NCI-H510A treated with DMSO at 0.1 percent for 48 hours (cell line): ENCODE results near the gene CADPS.

Source experiments
- DNase-seq: peaks from one replicate; lab custom pipeline; 2025; lab: John Stamatoyannopoulos, UW

CADPS gene

DNA sequence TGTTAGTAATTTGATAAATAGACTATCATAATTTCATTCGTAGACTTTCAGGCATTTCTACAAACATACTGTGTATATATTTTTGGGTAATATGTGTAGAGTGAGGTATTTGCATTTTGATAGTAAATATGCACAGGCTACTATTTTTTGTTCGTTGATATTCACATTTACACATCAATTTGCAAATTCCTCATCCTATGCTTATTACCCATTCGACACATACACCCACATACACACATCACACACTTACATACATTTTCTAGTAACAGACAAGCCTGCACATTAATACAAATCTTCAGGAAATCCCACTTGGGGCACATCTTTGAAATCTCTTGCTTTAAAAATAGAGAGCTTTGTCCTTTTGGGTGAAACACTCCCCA, 373.9 kb downstream of the CADPS start:
- DNase-seq: no peak

DNA sequence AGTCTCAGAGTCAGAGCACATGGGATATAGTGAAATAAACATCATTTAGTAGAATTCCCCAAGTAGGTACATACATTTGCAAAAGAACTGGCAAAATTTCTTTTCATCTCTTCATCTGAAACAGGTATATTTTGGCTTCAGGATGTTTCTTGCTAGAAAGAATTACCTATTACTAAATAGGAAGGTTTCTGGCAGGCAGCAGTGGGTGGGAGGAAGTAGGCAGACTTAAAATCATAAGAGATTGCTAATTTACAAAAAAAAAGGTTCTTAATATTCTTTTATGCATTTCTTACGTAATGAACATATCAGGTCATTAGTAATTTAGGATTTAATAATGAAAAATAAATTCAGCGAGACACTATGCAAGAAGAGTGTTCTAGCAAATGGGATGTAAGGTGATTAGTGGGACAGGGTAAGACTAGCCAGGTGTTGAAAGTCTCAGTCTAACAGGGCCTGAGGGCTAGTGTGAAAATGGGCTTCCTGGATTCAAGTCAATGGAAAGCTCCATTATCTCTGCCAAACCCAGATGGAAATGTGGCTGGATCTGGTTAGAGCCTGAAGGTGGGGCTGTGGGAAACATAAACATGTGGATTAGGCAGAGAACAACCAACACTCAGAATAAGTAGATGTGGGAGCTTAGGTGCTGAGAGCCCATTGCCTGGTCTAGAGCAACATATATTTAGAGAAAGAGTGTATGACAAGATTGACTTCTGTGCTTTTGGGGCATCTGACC, 374.5 kb downstream of the CADPS start:
- no peak for DNase-seq

DNA sequence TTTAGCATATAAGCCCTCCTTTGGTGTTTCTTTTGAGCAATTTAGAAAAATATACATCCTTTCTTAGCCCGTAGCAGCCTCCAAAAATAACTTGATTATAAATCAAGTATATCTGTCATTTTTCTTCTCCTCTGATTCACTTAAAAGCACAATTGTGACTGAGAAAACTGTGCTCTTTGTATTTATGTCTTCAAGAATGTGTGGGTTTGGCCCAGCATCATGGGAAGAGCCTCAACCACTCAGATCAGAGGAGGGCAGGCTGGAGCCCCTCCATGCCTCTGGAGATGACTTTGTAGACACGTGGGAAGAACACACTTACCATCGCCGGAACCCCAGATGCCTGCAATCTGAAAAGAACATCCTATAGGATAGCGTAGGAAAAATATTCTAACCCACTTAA, 378.1 kb downstream of the CADPS start:
- DNase-seq: no peak

DNA sequence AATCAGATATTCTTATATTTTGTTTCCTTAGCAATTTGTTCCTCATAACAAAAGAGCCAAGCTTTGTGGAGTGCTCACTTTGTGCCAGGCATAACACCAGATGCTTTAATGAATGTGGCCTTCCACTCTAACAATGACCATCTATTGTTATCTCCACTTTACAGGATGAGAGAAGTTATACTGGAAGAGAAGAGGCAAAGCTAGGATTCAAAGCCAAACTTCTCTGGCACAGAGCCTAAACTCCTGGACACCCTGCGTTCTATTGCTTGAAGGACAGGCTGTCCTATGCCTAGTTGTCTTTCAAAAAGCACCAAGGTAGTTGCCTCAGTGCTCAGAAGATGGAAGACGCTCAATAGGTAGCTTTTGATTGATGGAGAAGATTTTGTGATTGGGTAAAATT, 378.7 kb downstream of the CADPS start:
- DNase-seq: no peak

DNA sequence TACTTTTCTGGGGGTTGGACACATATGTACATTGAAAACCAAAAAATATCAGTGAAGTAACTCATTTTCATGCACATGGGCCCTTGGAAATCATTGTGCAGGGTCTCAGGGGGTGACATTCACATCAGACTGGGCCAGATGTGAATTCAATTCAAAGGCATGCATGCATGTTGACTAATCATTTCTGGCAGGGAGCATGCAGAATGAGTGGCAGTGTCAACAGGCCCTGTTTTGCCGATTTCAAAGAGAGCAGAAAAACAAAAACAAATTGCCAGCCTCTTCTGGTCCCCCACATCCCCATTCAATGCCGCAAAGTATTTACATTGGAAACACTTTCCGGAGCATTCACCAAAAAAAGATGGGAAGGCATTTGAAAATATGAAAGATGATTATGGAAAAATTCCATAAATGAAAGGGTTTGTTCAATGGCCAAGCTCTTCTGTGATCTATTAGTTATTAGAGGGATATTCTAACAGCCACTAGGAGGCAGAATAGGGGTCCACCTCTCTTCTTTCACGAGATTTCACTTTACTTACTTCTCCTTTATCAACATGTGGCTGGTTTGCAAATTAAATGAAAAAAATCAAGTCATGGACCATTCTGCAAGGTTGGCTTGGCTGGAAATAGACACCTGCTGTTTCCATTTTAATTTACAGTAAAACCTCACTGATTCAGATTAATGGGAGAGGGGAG, 382.0 kb downstream of the CADPS start:
- no peak for DNase-seq

DNA sequence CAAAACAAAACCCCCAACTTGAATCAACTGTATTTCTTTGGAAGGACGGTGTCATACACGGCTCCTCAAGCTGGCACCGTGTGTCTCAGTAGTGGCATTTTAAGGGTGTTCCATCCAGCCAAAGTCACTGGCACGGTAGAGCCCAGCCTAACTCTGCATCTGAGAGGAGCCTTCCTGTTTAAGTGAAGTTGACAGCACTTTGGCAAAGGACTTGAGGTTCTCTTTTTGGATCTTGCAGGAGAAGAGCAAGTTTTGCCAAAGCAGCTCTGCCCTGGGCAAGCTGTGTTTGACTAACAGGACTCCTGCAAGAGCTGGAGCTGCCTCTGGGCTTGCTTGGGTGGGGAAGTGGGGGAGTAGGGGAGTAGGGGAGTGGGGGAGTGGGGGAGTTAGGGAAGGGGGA, 392.3 kb downstream of the CADPS start:
- DNase-seq: no peak

DNA sequence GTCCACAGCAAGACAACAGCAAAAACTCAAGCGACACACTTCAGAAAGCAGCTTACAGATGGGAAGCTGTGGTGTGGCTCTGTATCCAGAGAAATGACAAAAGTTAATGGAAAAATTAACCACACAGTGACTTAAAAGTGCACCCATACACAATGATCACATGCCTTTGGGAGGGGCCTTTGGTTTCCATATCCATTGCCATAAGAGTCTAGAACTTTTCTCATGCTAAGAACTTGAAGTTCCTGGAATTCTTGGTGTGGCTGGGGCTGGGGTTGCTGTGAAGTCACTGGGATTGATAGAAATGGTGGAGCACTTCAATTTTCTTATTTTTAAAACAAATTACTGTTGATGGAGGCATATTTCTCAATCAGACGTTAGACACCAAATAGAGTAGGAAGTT, 393.3 kb downstream of the CADPS start:
- no peak for DNase-seq

DNA sequence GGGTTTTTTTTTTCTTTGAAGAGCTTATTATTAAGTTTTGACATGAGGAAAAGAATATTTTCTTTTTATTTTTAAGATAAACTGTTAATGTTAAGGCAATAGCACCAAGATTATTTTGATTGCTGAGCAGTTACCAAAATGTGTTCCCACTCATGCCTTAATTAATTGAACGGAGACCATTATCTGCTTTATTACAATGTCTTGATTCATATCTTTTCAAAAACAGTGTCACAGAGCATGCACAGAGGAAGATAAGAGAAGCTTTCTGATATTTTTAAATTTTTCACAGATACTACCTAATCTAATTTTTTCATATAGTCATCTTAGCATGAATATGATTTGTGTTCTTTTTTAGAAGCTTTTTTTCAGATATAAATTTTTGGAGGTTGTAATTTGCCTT, 395.2 kb downstream of the CADPS start:
- DNase-seq: no peak

DNA sequence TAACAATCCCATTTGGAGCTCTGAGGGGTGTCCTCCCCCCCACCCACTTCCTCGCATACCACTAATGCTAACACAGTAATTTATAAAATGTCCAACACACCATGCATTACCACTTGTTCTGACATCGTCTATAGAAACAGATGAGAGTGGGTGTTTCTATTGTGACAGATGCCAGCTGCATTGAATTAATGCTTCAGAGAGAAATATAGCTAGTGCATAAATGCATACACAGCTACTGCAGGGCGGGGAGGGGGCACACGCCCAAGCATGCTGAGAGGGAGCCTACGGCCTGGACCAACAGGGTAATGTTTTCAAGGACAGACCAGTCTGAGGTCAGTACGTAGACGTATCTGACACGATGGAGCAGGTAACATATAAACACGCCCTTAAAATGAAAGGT, 395.9 kb downstream of the CADPS start:
- DNase-seq: no peak

DNA sequence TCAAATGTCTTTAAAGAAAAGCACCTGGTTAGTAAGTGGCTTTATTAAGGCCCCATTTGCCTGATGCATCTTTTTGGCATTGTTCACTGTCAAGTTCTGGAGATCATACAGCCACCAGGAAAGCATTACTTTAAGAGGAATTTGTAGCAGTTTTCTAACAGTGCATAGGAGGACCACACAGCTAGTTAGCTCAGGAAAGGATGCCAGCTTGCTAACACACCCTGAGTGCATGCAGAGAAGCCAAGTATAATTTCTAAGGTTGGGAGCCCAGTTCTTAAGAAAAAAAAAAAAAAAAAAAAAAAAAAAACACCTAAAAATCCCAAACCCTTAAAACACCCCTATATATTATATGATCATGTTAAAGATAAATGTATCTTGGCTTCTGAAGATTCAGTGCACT, 399.9 kb downstream of the CADPS start:
- DNase-seq: no peak

DNA sequence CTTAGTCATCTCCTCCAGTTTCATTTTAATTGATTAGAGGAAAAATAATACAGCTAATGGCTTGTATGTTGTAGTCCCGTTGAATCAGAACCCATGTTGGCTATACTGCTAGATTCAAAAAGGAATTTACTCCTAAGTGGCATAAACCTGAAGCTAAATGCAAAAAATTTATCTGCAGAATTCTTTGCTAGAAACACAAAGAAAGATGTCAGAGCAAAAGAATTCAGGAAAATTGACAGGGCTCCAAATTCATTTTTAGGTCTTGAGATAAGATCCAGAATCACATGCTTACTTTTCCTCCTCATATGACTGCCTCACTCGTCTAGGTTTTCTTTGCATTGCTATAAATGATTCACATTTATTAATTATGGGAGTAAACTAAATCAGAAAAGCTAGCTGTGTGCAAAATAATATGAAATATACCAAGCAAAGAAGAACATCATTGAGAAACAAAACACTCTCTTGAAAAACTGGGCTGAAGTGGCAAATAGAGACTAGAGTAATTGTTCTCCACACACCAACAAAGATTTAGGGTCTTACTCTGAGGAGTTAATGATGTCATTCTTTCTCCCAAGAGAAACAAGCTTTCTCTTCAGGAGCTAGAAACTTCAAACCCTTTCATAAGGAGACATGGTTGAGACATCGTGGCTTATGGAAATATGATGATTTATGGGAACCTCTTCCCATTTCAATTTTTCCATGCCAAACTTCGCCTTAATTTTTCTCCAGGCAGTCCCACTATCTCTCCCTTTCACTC, 407.1 kb downstream of the CADPS start:
- DNase-seq: no peak

DNA sequence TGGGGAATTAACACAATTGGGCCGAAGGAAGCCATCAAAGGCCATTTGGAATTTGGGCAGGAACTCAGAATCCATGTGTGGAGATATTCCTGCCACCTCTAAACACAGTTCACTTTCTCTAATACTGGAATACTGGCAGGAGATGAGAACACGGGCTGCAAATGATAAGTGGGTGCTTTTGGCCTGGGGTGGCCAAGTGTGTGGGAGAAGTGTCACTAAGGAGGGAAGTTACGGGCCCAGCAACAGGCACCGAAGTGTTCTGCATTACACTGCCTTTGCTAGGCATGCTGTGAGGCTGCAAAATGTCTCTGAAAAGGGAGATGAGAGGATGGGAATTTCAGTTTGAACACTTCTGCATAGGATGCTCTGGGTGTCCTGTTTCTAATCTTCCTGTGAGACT, 412.4 kb downstream of the CADPS start:
- no peak for DNase-seq

DNA sequence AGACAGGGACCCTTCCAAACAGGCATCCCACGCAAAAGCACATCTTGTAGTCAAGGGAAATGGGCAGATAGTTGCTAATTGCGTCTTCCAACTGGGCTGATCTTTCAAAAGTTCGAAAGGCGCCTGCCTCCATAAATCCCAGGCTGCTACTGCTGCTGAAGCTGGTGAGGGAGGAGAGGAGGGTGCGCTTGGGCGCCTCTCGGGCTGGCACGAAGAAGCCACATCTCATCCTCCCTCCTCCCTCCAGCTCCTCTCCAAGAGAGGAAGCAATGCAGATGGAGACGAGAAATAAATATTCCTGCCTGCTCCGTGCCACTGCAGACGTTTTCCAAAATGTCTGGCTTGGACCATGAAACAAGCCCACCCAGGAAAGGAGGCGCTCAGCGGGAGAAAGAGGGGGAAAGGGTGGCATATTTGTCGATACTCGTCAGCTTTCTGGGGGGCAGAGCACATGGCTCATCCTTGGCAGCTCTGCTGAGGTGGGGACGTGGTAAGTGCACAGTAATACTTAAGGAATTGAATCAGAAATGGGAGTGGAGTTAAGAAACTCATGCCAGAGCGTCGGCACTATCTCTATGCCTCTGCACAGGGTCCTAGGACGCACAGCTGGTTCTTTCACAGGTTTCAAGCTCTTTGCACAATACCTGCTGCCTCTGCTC, 413.0 kb downstream of the CADPS start:
- no peak for DNase-seq

DNA sequence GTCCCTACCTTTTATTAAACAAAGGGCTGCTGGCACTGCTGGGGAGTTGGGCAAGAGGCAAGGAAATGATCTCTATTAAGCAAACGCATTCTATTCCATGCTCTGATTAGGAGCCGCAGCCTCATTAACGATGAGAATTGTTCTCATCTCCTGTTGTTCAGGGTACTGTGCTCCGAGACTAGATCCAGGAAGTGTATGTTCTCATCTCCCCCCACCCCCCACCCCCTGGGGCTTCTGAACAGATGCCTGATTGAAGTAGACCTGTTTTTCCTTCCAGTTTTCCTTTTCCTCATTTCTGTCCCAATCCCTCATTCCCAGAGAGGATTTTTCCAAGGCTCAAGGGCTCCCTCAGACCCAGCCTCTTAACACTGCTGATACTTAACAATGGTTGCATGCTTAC, 420.3 kb downstream of the CADPS start:
- no peak for DNase-seq

DNA sequence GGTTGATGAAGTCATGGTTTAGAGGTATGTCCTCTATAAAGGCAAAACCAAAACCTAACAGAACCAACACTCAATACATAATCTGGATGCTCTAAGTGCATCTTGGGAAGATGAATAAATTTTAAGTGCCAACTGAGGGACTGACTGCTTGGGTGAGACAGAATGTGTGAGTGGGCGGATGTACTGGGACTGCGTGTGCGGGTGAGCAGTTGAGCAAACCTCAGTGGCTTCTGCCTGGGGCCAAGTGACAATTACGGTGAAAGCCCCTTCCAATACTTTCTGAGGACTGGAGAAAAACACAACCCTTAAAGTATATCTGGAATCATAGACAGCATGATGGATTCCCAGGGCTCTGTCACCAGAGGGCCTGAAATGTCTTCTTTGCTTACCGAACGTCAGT, 421.8 kb downstream of the CADPS start:
- no peak for DNase-seq

DNA sequence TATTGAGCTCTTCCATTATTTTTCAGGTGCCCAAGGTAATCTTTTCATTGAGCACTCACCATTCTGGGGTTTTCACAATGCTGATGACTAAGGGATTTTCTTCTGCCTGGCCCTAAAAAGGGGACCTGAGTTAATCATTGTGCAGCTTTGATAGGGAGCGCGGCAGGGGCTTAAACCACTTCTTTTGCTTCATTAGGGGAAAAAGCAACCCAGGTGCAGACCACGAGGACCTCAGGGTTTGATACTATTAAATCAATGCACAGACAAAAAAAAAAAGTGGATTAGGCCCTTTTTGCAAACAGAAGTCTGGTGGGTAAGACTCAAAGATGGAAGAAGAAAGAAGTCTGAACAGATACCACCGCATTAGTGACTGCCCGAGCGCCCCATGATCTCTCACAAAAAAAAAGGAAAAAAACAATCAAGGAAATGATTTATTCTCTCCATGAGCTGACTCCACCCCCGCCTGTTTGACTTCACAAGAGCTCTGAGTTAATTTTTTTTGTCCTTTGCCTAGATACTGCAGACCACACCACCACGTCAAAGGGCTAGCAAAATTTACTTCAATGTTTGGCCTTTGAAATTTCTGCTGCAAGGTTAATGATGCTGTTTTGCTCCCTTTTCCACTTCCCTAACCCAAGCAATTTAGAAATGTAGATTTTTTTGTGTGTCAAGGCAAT, 423.9 kb downstream of the CADPS start:
- DNase-seq: no peak

DNA sequence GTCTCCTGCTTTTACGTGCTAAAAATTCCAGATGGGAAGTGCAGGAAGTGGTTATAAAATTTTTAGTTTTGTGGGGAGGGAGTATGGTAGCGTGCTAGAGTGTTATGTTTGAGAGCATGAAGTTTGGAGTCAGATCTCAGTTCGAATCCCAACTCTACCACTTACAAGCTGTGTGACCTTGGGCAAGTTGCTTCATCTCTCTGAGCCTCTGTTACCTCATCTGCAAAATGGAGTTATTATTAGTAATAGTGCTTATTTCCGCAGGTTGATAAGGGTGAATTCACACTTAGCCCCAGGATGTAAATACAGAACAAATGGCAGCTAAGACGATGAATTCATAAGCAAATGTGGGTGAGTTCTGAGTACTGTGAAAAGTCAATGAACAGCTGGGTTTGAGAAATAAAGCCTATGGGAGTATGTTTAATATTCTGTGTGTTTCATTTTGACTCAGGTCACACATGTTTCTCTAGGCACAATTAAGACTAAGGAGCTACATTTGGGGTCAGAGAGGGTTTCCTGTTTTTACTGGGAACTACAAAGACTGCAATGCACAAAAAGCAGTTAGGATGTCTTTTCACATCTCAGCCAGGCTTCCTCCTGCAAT, 428.8 kb downstream of the CADPS start:
- no peak for DNase-seq

DNA sequence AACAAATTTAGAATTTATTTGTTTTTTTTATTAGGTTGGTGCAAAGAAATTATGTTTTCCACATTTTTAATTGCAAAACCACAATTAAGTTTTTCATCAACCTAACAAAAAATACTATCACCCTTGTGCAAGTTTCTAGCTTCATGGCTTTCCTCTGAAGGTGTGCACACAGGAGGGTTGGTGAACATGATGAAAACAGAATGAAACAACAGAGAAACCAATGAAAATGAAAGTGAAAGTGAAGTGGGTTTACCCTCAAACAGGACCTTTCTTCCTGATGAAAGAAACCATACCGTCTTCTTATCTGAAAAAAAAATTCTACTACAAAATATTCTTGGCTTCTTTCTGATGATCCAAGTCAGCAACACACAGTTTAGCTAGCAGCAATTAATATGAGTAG, 429.9 kb downstream of the CADPS start:
- DNase-seq: no peak

DNA sequence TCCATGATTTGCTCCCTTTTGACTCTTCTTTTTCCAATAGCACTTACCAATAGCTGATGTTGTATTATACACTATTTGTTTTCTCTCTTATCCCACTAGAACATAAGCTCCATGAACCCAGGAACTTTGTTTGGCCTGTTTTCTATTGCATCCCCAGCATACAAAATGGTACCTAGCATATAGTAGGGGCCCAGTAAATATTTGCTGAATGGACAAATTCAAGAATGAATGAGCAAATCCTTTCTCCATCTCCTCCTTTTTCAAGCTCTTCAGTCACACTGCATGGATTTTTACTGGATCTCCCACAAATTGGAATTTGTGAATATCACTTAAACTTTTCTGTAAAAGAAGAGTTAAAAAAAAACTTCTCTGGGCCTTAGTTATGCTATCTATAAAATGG, 435.2 kb downstream of the CADPS start:
- DNase-seq: no peak

DNA sequence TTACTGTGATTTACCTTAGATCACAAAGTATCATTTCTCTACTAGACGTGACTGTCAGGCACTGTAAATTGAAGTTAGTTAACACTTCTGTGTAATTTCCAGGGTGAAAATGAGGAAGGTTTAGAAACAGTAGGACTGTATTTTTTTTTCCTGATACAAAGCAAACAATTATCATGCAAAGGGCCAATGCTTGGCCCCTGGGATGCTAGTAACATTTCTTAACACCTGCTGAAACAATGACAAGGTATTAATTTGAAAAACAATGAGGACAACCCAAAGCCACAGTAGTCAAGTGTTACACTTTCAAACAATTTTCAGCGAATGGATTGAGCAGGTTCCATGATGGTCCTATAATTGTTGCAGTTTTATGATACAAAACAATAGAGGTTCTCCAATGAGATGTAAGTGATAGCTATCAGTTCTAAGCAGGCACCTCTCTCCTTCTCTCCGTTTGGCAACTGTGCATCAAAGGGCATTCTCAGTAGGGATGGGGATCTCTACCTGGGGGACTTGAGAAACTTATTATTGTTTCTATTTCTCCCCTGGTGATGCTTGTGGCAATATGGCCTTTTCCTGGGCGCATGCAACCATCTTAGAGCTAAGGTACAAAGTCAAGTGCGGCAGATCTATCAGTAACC, 435.9 kb downstream of the CADPS start:
- no peak for DNase-seq

DNA sequence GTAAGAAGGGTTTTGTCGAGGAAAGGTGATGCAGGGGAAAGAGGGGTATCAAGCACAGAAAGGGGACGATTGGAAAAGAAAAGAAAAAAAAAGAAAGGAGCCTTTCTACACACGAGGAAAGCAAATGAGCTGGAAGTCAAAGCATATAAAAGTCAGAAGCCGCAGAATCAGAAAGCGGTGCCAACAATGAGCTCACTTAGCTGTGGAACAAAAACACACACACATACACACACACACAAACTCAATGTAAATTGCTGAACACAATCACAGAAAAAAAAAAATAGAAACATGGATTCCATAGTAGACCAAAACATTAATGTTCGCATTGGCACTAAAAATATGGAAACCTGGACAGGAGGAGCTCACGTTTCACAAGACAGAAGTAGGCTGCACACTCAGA, 438.4 kb downstream of the CADPS start:
- no peak for DNase-seq
